B cell (primary cell): Measurements from ENCODE around the gene KLF5. TPM values are rescaled to one million over a fixed set of nuclear protein-coding genes. Genes with fewer than 3 reads are reported as not detected.

Experiments used
- ATAC-seq: fragments of 200-7000 bp; cut with Tn5 transposase; one replicate; pipeline ENCODE4 v1.10.0; 2021; ENCODE audit warnings: low read depth, mild to moderate bottlenecking, moderate number of reproducible peaks, moderate library complexity
- CTCF ChIA-PET: fragments of 350-600 bp; sonication (Branson Sonifier 250); formaldehyde crosslinking; loops from one replicate; lab custom pipeline; 2021; ENCODE audit warnings: antibody characterized with exemption, inconsistent platforms; lab: Charles Lee
- POLR2A ChIA-PET: fragments of 350-600 bp; sonication (Branson Sonifier 250); formaldehyde crosslinking; loops from one replicate; lab custom pipeline; 2021; ENCODE audit warnings: antibody characterized with exemption; lab: Charles Lee
- DNase-seq: peaks from one replicate; pipeline ENCODE4 v3.0.0; 2013
- H2AFZ ChIP-seq: 2 replicates; pipeline ENCODE4 v1.6.1; 2012; ENCODE audit warnings: mild to moderate bottlenecking, low read depth, low read length; ENCODE audit not compliant: insufficient read depth, poor library complexity, severe bottlenecking
- H3K27ac ChIP-seq, 2 donors: 1 replicate in 1 of 2; 2 replicates in 1 of 2; pipeline ENCODE4 v1.5.1; 2012 to 2013; ENCODE audit warnings: low read length in 2 of 2, mild to moderate bottlenecking in 2 of 2, moderate library complexity in 1 of 2
- H3K27me3 ChIP-seq, 4 experiments: fragments of 200-600 bp in 1 of 4; sonication (generic) in 1 of 4; replicated peaks in 1 of 4; 1 replicate in 2 of 4; 2 replicates in 2 of 4; pipeline versions ENCODE4 v1.6.1 to v1.7.0; 2013 to 2016; ENCODE audit warnings: low read length in 3 of 4, mild to moderate bottlenecking in 2 of 4, mixed read lengths in 1 of 4, moderate library complexity in 1 of 4; ENCODE audit not compliant: insufficient read depth in 4 of 4, control insufficient read depth in 3 of 4; ENCODE audit errors: control extremely low read depth in 1 of 4
- H3K36me3 ChIP-seq, 2 experiments: replicated peaks in 1 of 2; 1 replicate in 1 of 2; 2 replicates in 1 of 2; pipeline versions ENCODE4 v1.6.1 to v1.7.1; 2013; ENCODE audit warnings: low read length in 1 of 2; ENCODE audit not compliant: insufficient read depth in 2 of 2, control insufficient read depth in 1 of 2; ENCODE audit errors: control extremely low read depth in 1 of 2, extremely low read depth in 1 of 2
- H3K4me1 ChIP-seq, 2 donors: fragments of 200-600 bp in 1 of 2; sonication (generic) in 1 of 2; 1 replicate in 1 of 2; 2 replicates in 1 of 2; pipeline versions ENCODE4 v1.5.1 to v1.6.1; 2013 to 2017; ENCODE audit warnings: low read length in 2 of 2; ENCODE audit not compliant: control insufficient read depth in 2 of 2, insufficient read depth in 2 of 2
- H3K4me2 ChIP-seq: replicated peaks from 2 replicates; pipeline ENCODE3; 2012; ENCODE audit warnings: mild to moderate bottlenecking, low read depth, low read length; ENCODE audit not compliant: poor library complexity, severe bottlenecking
- H3K4me3 ChIP-seq, 5 experiments: fragments of 200-600 bp in 1 of 5; sonication (generic) in 1 of 5; 1 replicate in 3 of 5; 2 replicates in 2 of 5; pipeline versions ENCODE4 v1.5.1 to v1.7.0; 2011 to 2016; ENCODE audit warnings: low read length in 4 of 5, mild to moderate bottlenecking in 4 of 5, low read depth in 2 of 5, control low read depth in 1 of 5, moderate library complexity in 1 of 5; ENCODE audit not compliant: insufficient read depth in 1 of 5; ENCODE audit errors: control extremely low read depth in 1 of 5, extremely low read depth in 1 of 5
- H3K79me2 ChIP-seq: fragments of 200-600 bp; sonication (generic); one replicate; pipeline ENCODE4 v1.6.0; 2016; ENCODE audit warnings: low read length; ENCODE audit not compliant: control insufficient read depth, insufficient read depth
- H3K9ac ChIP-seq: fragments of 200-600 bp; sonication (generic); 2 replicates; pipeline ENCODE4 v1.6.1; 2017; ENCODE audit warnings: mild to moderate bottlenecking, low read length, moderate library complexity
- H3K9me3 ChIP-seq, 3 donors: one replicate each; pipeline versions ENCODE4 v1.6.1 to v1.7.1; 2013; ENCODE audit warnings: low read length in 2 of 3; ENCODE audit not compliant: control insufficient read depth in 2 of 3, insufficient read depth in 1 of 3; ENCODE audit errors: control extremely low read depth in 1 of 3
- H4K20me1 ChIP-seq: 2 replicates; pipeline ENCODE4 v1.6.0; 2012; ENCODE audit warnings: mild to moderate bottlenecking, low read length; ENCODE audit not compliant: insufficient read depth, control insufficient read depth, poor library complexity, severe bottlenecking
- H3K27ac Mint-ChIP-seq: one replicate; pipeline ENCODE4 v1.8.0; 2021; ENCODE audit warnings: mixed read lengths
- H3K27me3 Mint-ChIP-seq: one replicate; pipeline ENCODE4 v1.8.0; 2021; ENCODE audit warnings: mixed read lengths
- H3K4me1 Mint-ChIP-seq: one replicate; pipeline ENCODE4 v1.8.0; 2021; ENCODE audit warnings: mixed read lengths
- H3K4me3 Mint-ChIP-seq: one replicate; pipeline ENCODE4 v1.8.0; 2021; ENCODE audit warnings: mixed read lengths
- H3K9me3 Mint-ChIP-seq: one replicate; pipeline ENCODE4 v1.8.0; 2022; ENCODE audit warnings: mixed read lengths; ENCODE audit not compliant: insufficient read depth
- EZH2 ChIP-seq: IDR thresholded peaks from 2 replicates; pipeline ENCODE4 v1.6.1; 2012; ENCODE audit warnings: borderline replicate concordance, low read depth, mild to moderate bottlenecking, moderate library complexity, low read length; ENCODE audit not compliant: insufficient read depth, poor library complexity, severe bottlenecking
- WGBS: methylation state at CpG from one replicate; pipeline ENCODE4 v1.1.5; 2013; ENCODE audit warnings: missing lambda C conversion rate; ENCODE audit not compliant: insufficient coverage; 5-methylcytosine and 5-hydroxymethylcytosine counted together
- intact Hi-C: fragments of 100-400 bp; cut with micrococcal nuclease; formaldehyde crosslinking; loops from one replicate; pipeline ENCODE4 v1.10.0; 2022
- polyA plus RNA-seq: library from polyadenylated mRNA; depleted of rRNA; stranded (reverse); fragments of >200 nt; gene quantifications from 2 replicates; pipeline ENCODE4 v1.2.3, GENCODE V29; 2012
- total RNA-seq, 2 donors: library from RNA; stranded (reverse); fragments of 120-200 nt in 1 of 2; gene quantifications; 1 replicate in 1 of 2; 2 replicates in 1 of 2; pipeline versions ENCODE4 v1.2.3 to v1.2.4, GENCODE V29; 2013 to 2022
- TF ChIP-seq, protein P1 (sequence below): fragments of 200-600 bp; IDR thresholded peaks from one replicate; pipeline ENCODE4 v1.8.0; 2022; ENCODE audit warnings: antibody characterized with exemption, mild to moderate bottlenecking

KLF5 gene
- total and polyA plus RNA-seq, 2 donors (not counting 1 experiment from before 2014, with no cell fraction given): 0.94 to 1.5 TPM

DNA sequence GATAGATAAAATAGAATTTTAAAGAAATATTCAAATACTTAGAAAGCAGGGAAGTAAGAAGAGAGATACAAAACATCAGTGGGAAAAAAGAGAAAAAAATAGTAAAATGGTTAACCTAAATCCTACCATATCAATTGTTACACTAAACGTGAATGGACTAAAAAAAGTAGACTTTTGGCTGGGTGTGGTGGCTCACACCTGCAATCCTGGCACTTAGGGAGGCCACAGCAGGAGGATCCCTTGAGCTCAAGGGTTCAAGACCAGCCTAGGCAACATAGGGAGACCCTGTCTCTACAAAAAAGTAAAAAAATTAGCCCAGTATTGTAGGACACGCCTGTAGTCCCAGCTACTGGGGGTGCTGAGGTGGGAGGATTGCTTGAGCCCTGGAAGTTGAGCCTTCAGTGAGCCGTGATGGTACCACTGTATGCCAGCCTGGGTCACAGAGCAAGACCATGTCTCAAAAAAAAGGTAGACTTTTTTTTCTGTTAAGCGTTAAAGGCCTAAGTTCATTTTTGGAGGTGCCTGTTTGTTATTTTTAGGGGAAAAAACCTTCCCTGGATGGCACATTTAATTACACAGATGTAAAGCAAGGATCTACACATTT lies 29.6 kb downstream of the KLF5 start:
- Mint-ChIP-seq H3K27me3 (no peaks in the 10 kb centered on the region), H3K4me1 (no peaks in the 10 kb centered on the region), H3K4me3 (no peak overlapping the region), H3K9me3 (peaks cover 4% of the 10 kb centered on the region), H3K27ac (no peak overlapping the region)
- H2AFZ ChIP-seq: no peak overlapping the region
- no peak for ATAC-seq
- TF ChIP-seq, protein P1, sequence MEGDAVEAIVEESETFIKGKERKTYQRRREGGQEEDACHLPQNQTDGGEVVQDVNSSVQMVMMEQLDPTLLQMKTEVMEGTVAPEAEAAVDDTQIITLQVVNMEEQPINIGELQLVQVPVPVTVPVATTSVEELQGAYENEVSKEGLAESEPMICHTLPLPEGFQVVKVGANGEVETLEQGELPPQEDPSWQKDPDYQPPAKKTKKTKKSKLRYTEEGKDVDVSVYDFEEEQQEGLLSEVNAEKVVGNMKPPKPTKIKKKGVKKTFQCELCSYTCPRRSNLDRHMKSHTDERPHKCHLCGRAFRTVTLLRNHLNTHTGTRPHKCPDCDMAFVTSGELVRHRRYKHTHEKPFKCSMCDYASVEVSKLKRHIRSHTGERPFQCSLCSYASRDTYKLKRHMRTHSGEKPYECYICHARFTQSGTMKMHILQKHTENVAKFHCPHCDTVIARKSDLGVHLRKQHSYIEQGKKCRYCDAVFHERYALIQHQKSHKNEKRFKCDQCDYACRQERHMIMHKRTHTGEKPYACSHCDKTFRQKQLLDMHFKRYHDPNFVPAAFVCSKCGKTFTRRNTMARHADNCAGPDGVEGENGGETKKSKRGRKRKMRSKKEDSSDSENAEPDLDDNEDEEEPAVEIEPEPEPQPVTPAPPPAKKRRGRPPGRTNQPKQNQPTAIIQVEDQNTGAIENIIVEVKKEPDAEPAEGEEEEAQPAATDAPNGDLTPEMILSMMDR: no peak
- TF ChIP-seq EZH2: no peak
- intact Hi-C loops: no loop called here
- DNase-seq: no peak
- no peaks in the 10 kb centered on the region for H3K27me3 ChIP-seq
- no peaks in the 10 kb centered on the region for H3K36me3 ChIP-seq
- H3K9ac ChIP-seq: no peak overlapping the region
- H3K27ac ChIP-seq: no peak overlapping the region
- H3K9me3 ChIP-seq: peaks cover 0 to 11% (median 0%) of the 10 kb centered on the region in 3 donors
- no peaks in the 10 kb centered on the region for H4K20me1 ChIP-seq
- H3K79me2 ChIP-seq: no peaks in the 10 kb centered on the region
- H3K4me1 ChIP-seq: no peaks in the 10 kb centered on the region
- H3K4me3 ChIP-seq: no peak overlapping the region
- CTCF ChIA-PET: no interaction called here
- H3K4me2 ChIP-seq: no peak overlapping the region
- 88% methylated on average over 2 of the region's 4 CpGs for WGBS
- POLR2A ChIA-PET: no interaction called here

DNA sequence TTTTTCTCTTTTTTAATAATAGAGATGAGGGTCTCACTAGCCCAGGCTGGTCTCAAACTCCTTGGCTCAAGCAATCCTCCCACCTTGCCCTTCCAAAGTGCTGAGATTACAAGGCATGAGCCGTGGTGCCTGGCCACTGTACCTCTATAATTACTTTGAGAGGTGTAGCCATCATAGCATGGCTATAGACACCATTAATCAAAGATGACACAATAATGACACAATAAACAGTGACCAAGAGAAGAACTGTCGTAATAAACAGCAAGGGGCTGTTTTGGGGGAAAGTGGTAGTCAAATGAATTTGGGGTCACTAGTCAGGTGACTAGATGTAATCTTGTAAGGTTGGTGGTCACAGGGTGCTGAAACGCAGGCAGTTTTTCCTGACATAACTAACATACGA lies 30.4 kb downstream of the KLF5 start:
- DNase-seq (no peak), ATAC-seq (no peak)
- no peak for TF ChIP-seq EZH2
- TF ChIP-seq, protein P1: no peak
- Histone ChIP-seq H3K4me2 (no peak overlapping the region), H4K20me1 (no peaks in the 10 kb centered on the region), H3K4me1 (no peaks in the 10 kb centered on the region), H2AFZ (no peak overlapping the region), H3K9me3 (peaks cover 0 to 11% (median 0%) of the 10 kb centered on the region in 3 donors), H3K36me3 (no peaks in the 10 kb centered on the region), H3K9ac (no peak overlapping the region), H3K27me3 (no peaks in the 10 kb centered on the region), H3K4me3 (no peak overlapping the region), H3K79me2 (no peaks in the 10 kb centered on the region), H3K27ac (no peak overlapping the region)
- no peak overlapping the region for H3K4me3 Mint-ChIP-seq
- H3K27ac Mint-ChIP-seq: no peak overlapping the region
- intact Hi-C loops: no loop called here
- peaks cover 4% of the 10 kb centered on the region for H3K9me3 Mint-ChIP-seq
- no peaks in the 10 kb centered on the region for H3K4me1 Mint-ChIP-seq
- no peaks in the 10 kb centered on the region for H3K27me3 Mint-ChIP-seq
- WGBS: no CpG with 5 or more reads among the region's 4 CpGs
- CTCF ChIA-PET: no interaction called here
- POLR2A ChIA-PET: no interaction called here
